Measurements from ENCODE around the gene RHOH.
A peak's percentile ranks its signal among the peaks of the same experiment; 100 is the strongest.
"Not testable (repeated sequence)": the region's sequence is repeated elsewhere in the genome, so short reads cannot be mapped to it uniquely, and the experiment has no call there.

RHOH gene, protein sequence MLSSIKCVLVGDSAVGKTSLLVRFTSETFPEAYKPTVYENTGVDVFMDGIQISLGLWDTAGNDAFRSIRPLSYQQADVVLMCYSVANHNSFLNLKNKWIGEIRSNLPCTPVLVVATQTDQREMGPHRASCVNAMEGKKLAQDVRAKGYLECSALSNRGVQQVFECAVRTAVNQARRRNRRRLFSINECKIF

DNA sequence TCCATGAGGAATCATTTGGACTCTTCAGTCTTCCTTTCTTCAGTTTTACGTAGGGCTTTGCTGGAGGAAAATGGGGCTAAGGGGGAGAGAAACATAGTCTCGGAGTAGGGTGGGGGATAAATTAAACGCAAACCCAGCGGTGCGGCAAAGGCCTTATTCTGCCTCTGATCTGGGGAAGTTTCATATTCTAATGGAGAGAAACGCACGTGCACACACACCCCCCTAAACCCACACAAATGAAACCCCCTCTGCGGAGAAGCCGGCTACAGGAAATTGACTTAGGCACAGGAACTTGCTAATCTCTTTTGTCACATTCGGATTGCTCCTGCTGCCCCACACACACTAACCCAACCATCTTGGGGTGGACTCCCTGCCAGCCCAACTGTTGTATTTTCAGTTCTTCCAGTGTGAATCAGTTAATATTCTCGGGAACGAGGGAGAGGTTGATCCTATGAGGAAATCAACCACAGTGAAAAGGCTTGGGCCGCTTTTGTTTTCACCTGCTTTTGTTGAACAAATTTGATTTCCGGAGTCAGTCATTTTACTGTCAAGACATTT lies at the start of gene RHOH:
Gene RHOH (plus strand): TSS at position 308 of the 558 bp plus-strand sequence. CDS start 46,356 bp downstream, outside the sequence.
- peaks cover 44 to 78% of the 10 kb centered on the region in 2 donors for H3K4me1 Mint-ChIP-seq
- peak within 1 kb of the TSS; percentile 98 for H3K27ac Mint-ChIP-seq
- DNase-seq = peak; percentile 81

DNA sequence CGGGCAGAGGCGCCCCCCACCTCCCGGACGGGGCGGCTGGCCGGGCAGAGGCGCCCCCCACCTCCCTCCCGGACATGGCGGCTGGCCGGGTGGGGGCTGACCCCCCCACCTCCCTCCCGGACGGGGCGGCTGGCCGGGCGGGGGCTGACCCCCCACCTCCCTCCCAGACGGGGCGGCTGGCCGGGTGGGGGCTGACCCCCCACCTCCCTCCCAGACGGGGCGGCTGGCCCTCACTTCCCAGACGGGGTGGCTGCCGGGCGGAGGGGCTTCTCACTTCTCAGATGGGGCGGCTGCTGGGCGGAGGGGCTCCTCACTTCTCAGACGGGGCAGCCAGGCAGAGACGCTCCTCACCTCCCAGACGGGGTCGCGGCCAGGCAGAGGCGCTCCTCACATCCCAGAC lies 49.3 kb upstream of the RHOH start:
- H3K4me3 Mint-ChIP-seq; H3K9me3 Mint-ChIP-seq; H3K27me3 Mint-ChIP-seq; DNase-seq; H3K27ac Mint-ChIP-seq; ATAC-seq (replicated peaks): not testable (repeated sequence)
- Mint-ChIP-seq H3K36me3 (peaks cover 9 to 15% of the 10 kb centered on the region in 2 donors), H3K4me1 (peaks cover 6 to 17% of the 10 kb centered on the region in 2 donors)

More for the DNA sequence above, at the start of gene RHOH:
- ATAC-seq (replicated peaks) = peak; percentile 43 to 54
- Mint-ChIP-seq H3K4me3 (peak within 1 kb of the TSS; percentile 94 to 95), H3K9me3 (no peaks in the 10 kb centered on the region), H3K36me3 (peaks cover 13 to 22% of the 10 kb centered on the region in 2 donors), H3K27me3 (no peaks in the 10 kb centered on the region)

DNA sequence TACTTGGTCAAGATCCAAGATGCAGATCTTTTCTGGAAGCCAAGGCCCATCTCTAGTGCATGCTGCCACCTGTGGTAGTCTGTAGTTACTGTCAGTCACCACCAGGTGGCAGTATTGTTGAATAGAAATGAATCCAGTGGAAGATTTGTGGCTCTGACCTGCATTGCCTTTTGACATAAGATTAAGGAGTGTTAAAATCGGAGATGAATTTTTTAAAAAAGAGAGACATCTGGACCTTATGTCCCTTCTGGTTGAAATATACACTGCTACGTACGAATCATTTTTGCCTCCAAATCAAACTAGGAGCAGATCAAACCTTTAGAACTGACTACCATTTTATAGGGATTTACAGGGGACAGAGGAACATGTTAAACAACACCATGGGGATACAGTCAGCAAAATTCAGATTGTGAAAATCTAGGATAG lies 46.9 kb upstream of the RHOH start:
- DNase-seq = peak; percentile 64
- Mint-ChIP-seq H3K9me3 (peaks cover 0 to 5% of the 10 kb centered on the region in 2 donors), H3K27ac (peak overlapping the region; percentile 10), H3K36me3 (peaks cover 9 to 15% of the 10 kb centered on the region in 2 donors), H3K4me1 (peaks cover 6 to 19% of the 10 kb centered on the region in 2 donors), H3K27me3 (no peaks in the 10 kb centered on the region), H3K4me3 (no peak overlapping the region)
- ATAC-seq (replicated peaks) = peak; percentile 92 to 95

GRCh38 chr4:40150932-40151331 lies 45.9 kb upstream of the RHOH start:
- Mint-ChIP-seq H3K9me3 (peaks cover 0 to 5% of the 10 kb centered on the region in 2 donors), H3K27me3 (no peaks in the 10 kb centered on the region), H3K36me3 (peaks cover 9 to 15% of the 10 kb centered on the region in 2 donors), H3K4me3 (no peak overlapping the region), H3K4me1 (peaks cover 6 to 19% of the 10 kb centered on the region in 2 donors), H3K27ac (no peak overlapping the region)
- DNase-seq (no peak), ATAC-seq (replicated peaks) (no peak)

GRCh38 chr4:40152637-40153036 lies 44.2 kb upstream of the RHOH start:
- Mint-ChIP-seq H3K4me3 (no peak overlapping the region), H3K36me3 (peaks cover 8 to 12% of the 10 kb centered on the region in 2 donors), H3K27ac (no peak overlapping the region), H3K4me1 (peaks cover 6 to 19% of the 10 kb centered on the region in 2 donors), H3K9me3 (peaks cover 0 to 5% of the 10 kb centered on the region in 2 donors), H3K27me3 (no peaks in the 10 kb centered on the region)
- ATAC-seq (replicated peaks) (peak in 1 of 2 donors; percentile 52), DNase-seq (no peak)

GRCh38 chr4:40157436-40157835 lies 39.4 kb upstream of the RHOH start:
- ATAC-seq (replicated peaks) = no peak
- H3K27ac Mint-ChIP-seq = no peak overlapping the region

GRCh38 chr4:40160258-40160657 lies 36.6 kb upstream of the RHOH start:
- Mint-ChIP-seq H3K4me1 (peaks cover 2 to 5% of the 10 kb centered on the region in 2 donors), H3K27ac (no peak overlapping the region), H3K4me3 (no peak overlapping the region), H3K9me3 (peaks cover 0 to 1% of the 10 kb centered on the region in 2 donors), H3K27me3 (no peaks in the 10 kb centered on the region), H3K36me3 (peaks cover 3 to 5% of the 10 kb centered on the region in 2 donors)
- DNase-seq = no peak
- no peak for ATAC-seq (replicated peaks)

More at GRCh38 chr4:40157436-40157835, 39.4 kb upstream of the RHOH start:
- Mint-ChIP-seq H3K27me3 (no peaks in the 10 kb centered on the region), H3K36me3 (peaks cover under 1 to 1% of the 10 kb centered on the region in 2 donors), H3K4me1 (peaks cover 2 to 3% of the 10 kb centered on the region in 2 donors), H3K9me3 (no peaks in the 10 kb centered on the region), H3K4me3 (no peak overlapping the region)
- no peak for DNase-seq

GRCh38 chr4:40164459-40164858 lies 32.4 kb upstream of the RHOH start:
- Mint-ChIP-seq H3K27ac (no peak overlapping the region), H3K36me3 (peaks cover 10 to 11% of the 10 kb centered on the region in 2 donors), H3K4me3 (no peak overlapping the region), H3K4me1 (peaks cover 1 to 11% of the 10 kb centered on the region in 2 donors), H3K9me3 (peaks cover 3 to 5% of the 10 kb centered on the region in 2 donors), H3K27me3 (no peaks in the 10 kb centered on the region)
- ATAC-seq (replicated peaks) (no peak), DNase-seq (no peak)

GRCh38 chr4:40165916-40166315 lies 30.9 kb upstream of the RHOH start:
- peaks cover 4 to 19% of the 10 kb centered on the region in 2 donors for H3K4me1 Mint-ChIP-seq
- H3K36me3 Mint-ChIP-seq = peaks cover 10 to 11% of the 10 kb centered on the region in 2 donors
- DNase-seq (no peak), ATAC-seq (replicated peaks) (no peak)
- H3K4me3 Mint-ChIP-seq = no peak overlapping the region
- H3K27me3 Mint-ChIP-seq = no peaks in the 10 kb centered on the region
- H3K27ac Mint-ChIP-seq = no peak overlapping the region
- H3K9me3 Mint-ChIP-seq = peaks cover 3 to 5% of the 10 kb centered on the region in 2 donors

GRCh38 chr4:40168070-40168469 lies 28.8 kb upstream of the RHOH start:
- H3K4me3 Mint-ChIP-seq = no peak overlapping the region
- H3K36me3 Mint-ChIP-seq = peaks cover 5 to 11% of the 10 kb centered on the region in 2 donors
- peaks cover 10 to 37% of the 10 kb centered on the region in 2 donors for H3K4me1 Mint-ChIP-seq
- no peak for DNase-seq
- ATAC-seq (replicated peaks) = no peak
- no peak overlapping the region for H3K27ac Mint-ChIP-seq
- H3K27me3 Mint-ChIP-seq = no peaks in the 10 kb centered on the region
- peaks cover 1 to 5% of the 10 kb centered on the region in 2 donors for H3K9me3 Mint-ChIP-seq

DNA sequence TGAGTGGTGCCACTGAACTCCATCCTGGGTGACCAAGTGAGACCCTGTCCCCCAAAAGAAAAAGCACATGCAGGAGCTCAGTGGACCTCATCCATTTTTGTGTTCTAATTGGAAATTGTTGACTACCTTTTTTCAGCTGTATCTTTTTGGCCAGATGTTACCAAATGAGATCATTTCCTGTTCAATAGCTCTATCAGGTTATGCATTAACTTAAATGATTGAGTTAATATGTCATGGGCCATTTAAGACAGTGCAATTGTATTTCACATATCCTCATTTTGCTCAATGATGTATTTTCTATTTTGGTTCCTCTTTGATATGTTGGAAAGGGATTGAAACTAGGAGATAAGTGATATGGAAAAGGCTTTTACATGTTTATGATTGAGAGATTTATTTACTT lies 26.2 kb upstream of the RHOH start:
- peaks cover 5 to 11% of the 10 kb centered on the region in 2 donors for H3K36me3 Mint-ChIP-seq
- DNase-seq (no peak), ATAC-seq (replicated peaks) (peak; percentile 81 to 83)
- H3K4me3 Mint-ChIP-seq = no peak overlapping the region
- peak overlapping the region; percentile 59 for H3K27ac Mint-ChIP-seq
- H3K4me1 Mint-ChIP-seq = peaks cover 15 to 48% of the 10 kb centered on the region in 2 donors
- H3K27me3 Mint-ChIP-seq = no peaks in the 10 kb centered on the region
- H3K9me3 Mint-ChIP-seq = peaks cover 1 to 5% of the 10 kb centered on the region in 2 donors

DNA sequence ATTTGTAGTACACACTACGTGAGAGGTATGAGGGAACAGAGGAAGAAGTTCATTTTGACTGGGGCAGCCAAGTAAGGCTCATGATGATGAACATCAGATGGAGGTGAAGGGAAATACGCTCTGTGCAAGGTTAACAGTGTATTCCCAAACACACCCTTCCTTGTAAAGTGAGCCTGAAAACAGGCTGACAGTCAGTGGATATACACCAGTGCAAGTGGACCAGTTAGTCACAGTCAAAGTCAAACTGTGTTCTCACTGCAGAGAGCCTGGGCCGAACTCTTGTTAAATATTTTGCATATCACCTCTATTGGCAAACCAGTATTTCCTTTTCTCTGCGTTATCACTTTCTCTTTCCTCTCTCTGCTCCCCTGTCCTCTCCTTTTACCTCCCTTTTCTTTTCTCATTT lies 23.4 kb upstream of the RHOH start:
- peak; percentile 79 to 81 for ATAC-seq (replicated peaks)
- DNase-seq = no peak
- peak overlapping the region; percentile 26 for H3K27ac Mint-ChIP-seq

DNA sequence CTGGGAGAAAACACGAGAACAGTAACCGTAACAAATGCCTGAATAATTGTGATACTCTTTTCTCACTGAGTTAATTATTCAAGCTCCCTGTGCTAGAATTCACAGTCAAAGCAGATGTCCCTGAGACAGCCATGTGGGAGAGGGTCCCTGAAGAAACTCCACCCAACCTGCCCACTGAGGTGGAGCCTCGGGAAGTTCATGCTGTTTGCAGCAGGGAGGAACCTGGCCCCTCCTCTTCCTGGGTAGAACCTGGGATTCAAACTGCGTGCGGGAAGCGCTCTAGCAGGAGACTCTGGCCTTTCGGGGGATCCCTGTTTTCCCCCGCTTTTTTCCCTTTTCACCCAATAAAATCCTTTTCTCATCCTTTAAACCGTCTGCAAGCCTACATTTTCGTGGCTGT lies 20.2 kb upstream of the RHOH start:
- ATAC-seq (replicated peaks) = no peak
- Mint-ChIP-seq H3K27ac (no peak overlapping the region), H3K36me3 (peaks cover 0 to under 1% of the 10 kb centered on the region in 2 donors), H3K4me1 (peaks cover 17 to 51% of the 10 kb centered on the region in 2 donors), H3K27me3 (no peaks in the 10 kb centered on the region), H3K9me3 (no peaks in the 10 kb centered on the region), H3K4me3 (peak overlapping the region in 1 of 2 donors; percentile 58)
- DNase-seq = no peak

More for the DNA sequence above, 23.4 kb upstream of the RHOH start:
- H3K36me3 Mint-ChIP-seq = peaks cover 0 to 3% of the 10 kb centered on the region in 2 donors
- no peaks in the 10 kb centered on the region for H3K27me3 Mint-ChIP-seq
- peak overlapping the region; percentile 47 to 68 for H3K4me3 Mint-ChIP-seq
- no peaks in the 10 kb centered on the region for H3K9me3 Mint-ChIP-seq
- H3K4me1 Mint-ChIP-seq = peaks cover 16 to 54% of the 10 kb centered on the region in 2 donors

- ATAC-seq (replicated peaks) (no peak), DNase-seq (no peak)
- Mint-ChIP-seq H3K36me3 (no peaks in the 10 kb centered on the region), H3K4me3 (no peak overlapping the region), H3K27me3 (no peaks in the 10 kb centered on the region), H3K4me1 (peaks cover 18 to 52% of the 10 kb centered on the region in 2 donors), H3K27ac (no peak overlapping the region), H3K9me3 (no peaks in the 10 kb centered on the region)
Observed at GRCh38 chr4:40177591-40177990, 19.2 kb upstream of the RHOH start.

- DNase-seq (no peak), ATAC-seq (replicated peaks) (no peak)
- H3K27ac Mint-ChIP-seq = no peak overlapping the region
- H3K27me3 Mint-ChIP-seq = no peaks in the 10 kb centered on the region
- H3K4me3 Mint-ChIP-seq = no peak overlapping the region
- peaks cover 14 to 51% of the 10 kb centered on the region in 2 donors for H3K4me1 Mint-ChIP-seq
- H3K36me3 Mint-ChIP-seq = no peaks in the 10 kb centered on the region
- no peaks in the 10 kb centered on the region for H3K9me3 Mint-ChIP-seq
Observed at GRCh38 chr4:40178672-40179071, 18.2 kb upstream of the RHOH start.

All from stimulated activated naive B cell treated with anti-CD40 and anti-IgM and Interleukin-4, amounts not matched to agents 10 μg/mL and 1 μg/mL and 100 μg/mL, for 72 hours (primary cell).